GM19468 (cell line): ENCODE data around the gene MED19.

Experiments used
- ATAC-seq: cut with Tn5 transposase; IDR thresholded peaks from one replicate; pipeline ENCODE4 v1.9.1; 2021; ENCODE audit warnings: mild to moderate bottlenecking, moderate library complexity, moderate number of reproducible peaks; ENCODE audit not compliant: unreplicated experiment; ENCODE audit errors: extremely low read depth

Gene MED19

DNA sequence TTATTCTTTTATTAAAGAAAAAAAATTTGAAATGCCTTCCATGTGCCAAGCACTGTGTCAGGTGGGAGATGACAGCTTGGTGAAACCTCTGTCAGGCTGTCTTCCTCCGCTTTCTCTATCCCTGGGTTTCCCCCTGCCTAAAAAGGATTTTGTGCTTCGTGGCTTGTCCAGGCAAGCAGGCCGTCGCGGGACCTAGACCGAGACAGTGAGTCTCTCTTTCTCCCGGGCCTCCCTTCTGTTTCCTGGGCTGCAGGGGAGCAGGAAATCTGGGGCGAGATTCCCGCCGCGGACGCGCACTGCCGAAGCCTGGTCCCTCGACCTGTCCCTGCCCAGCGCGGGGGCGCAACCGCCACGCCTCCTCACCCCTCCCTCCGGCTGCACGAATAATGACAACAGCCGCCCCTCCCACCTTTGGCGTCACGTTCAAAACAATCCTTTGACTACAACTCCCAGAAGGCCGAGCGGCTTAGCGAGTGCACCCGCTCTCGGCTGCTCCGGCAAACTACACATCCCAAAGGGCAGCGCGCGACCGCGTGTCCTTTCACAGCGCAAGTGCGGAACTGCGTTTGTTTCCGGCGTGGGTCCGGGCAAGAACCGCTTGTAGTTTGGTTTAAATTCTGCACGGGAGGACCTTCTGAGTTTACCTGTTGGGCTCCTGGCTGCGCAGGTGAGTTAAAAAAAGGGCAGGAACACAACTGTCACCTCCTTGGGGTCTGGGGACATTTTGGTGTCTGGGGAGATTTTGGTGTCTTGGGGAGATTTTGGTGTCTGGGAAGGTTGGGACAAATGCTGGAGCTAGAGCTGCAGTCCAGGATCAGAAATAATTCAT is 54.6 kb downstream of the MED19 start, which contains the start of gene CLP1:
TSS of gene CLP1 (plus strand) at position 569 of the 829 bp plus-strand sequence. CDS start 1,715 bp downstream, outside the sequence.
- ATAC-seq, result peak; percentile 99

DNA sequence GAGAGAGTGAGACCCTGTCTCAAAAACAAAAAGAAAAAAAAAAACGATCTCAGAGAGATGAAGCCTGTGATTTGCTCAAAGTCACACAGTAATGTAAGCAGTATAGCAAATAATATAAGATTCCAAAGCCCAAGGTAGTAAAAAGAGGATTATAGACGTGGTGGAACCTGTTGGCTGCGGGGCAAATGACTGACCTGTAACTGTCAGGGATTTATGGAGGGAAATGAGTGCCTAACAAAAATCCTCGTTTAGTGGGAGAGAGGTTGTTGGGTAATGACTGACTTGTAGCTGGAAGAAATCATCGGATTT is 55.2 kb downstream of the MED19 start:
- no peak for ATAC-seq
